ENCODE results near the gene SALL2. TPM values are rescaled to one million over a fixed set of nuclear protein-coding genes. Genes with fewer than 3 reads are reported as not detected.
"Not testable (repeated sequence)": the region's sequence is repeated elsewhere in the genome, so short reads cannot be mapped to it uniquely, and the experiment has no call there.

Gene SALL2
- total RNA-seq, 1 experiment from 2014 or later, result 0.47 TPM

- POLR2A ChIA-PET, result no interaction called here
- no peak for ATAC-seq
Observed at GRCh38 chr14:21553266-21553665, 27.1 kb upstream of the SALL2 start.

GRCh38 chr14:21544588-21544987 lies 18.4 kb upstream of the SALL2 start:
- H2AFZ ChIP-seq (ENCODE audit: low read depth, low read length, poor library complexity, severe bottlenecking); H3K27me3 ChIP-seq (ENCODE audit: insufficient read depth, low read length); ATAC-seq; H3K4me1 ChIP-seq (ENCODE audit: control insufficient read depth in 1 of 2, insufficient read depth in 2 of 2, low read length in 2 of 2); H3K9ac ChIP-seq (ENCODE audit: low read length); H3K4me3 ChIP-seq (replicated peaks in 1 of 2; ENCODE audit: low read depth in 1 of 2, low read length in 2 of 2); H3K36me3 ChIP-seq (ENCODE audit: control insufficient read depth in 1 of 2, insufficient read depth in 2 of 2, low read length in 2 of 2); H4K20me1 ChIP-seq (ENCODE audit: insufficient read depth); CTCF ChIA-PET; DNase-seq (ENCODE audit: low read depth, low spot score); H3K79me2 ChIP-seq (ENCODE audit: insufficient read depth, low read length); RAD21 ChIA-PET (ENCODE audit: low non-redundant PET in 1 of 2, low total read pairs in 2 of 2, uncharacterized antibody in 2 of 2, unreplicated experiment in 2 of 2); POLR2A ChIA-PET; H3K27ac ChIP-seq (ENCODE audit: low read depth, low read length); H3K9me3 ChIP-seq (ENCODE audit: control insufficient read depth in 1 of 2, insufficient read depth in 1 of 2, low read depth in 1 of 2, low read length in 2 of 2); BruUV-seq (replicated peaks); H3K9me2 ChIP-seq (ENCODE audit: insufficient read depth); intact Hi-C loops (cut with micrococcal nuclease); H3K4me2 ChIP-seq (ENCODE audit: low read length): not testable (repeated sequence)

More at GRCh38 chr14:21553266-21553665, 27.1 kb upstream of the SALL2 start:
- Histone ChIP-seq H3K4me1 (ENCODE audit: control insufficient read depth in 1 of 2, insufficient read depth in 2 of 2, low read length in 2 of 2) (peaks cover 5 to 9% of the 10 kb centered on the region in 2 experiments; a peak in 3 of 4 replicates), H3K4me3 (replicated peaks in 1 of 2; ENCODE audit: low read depth in 1 of 2, low read length in 2 of 2) (no peak overlapping the region), H3K4me2 (ENCODE audit: low read length) (no peak overlapping the region), H2AFZ (ENCODE audit: low read depth, low read length, poor library complexity, severe bottlenecking) (no peak overlapping the region), H3K27me3 (ENCODE audit: insufficient read depth, low read length) (no peaks in the 10 kb centered on the region), H3K9ac (ENCODE audit: low read length) (no peak overlapping the region), H3K9me2 (ENCODE audit: insufficient read depth) (no peaks in the 10 kb centered on the region), H3K9me3 (ENCODE audit: control insufficient read depth in 1 of 2, insufficient read depth in 1 of 2, low read depth in 1 of 2, low read length in 2 of 2) (no peaks in the 10 kb centered on the region), H3K79me2 (ENCODE audit: insufficient read depth, low read length) (no peaks in the 10 kb centered on the region), H4K20me1 (ENCODE audit: insufficient read depth) (no peaks in the 10 kb centered on the region), H3K36me3 (ENCODE audit: control insufficient read depth in 1 of 2, insufficient read depth in 2 of 2, low read length in 2 of 2) (no peaks in the 10 kb centered on the region), H3K27ac (ENCODE audit: low read depth, low read length) (no peak overlapping the region)
- ChIA-PET CTCF (interaction anchor here (1.9 kb wide), 1 partner anchor 55 kb away, joined by 6 read pairs; no protein-coding TSS in a partner anchor), RAD21 (ENCODE audit: low non-redundant PET in 1 of 2, low total read pairs in 2 of 2, uncharacterized antibody in 2 of 2, unreplicated experiment in 2 of 2) (no interaction called here)
- BruUV-seq (replicated peaks), result no TSS peak
- no peak for DNase-seq (ENCODE audit: low read depth, low spot score)
- intact Hi-C loops (cut with micrococcal nuclease), result loop anchor here (10.0 kb wide), 1 partner anchor 538 kb away; no protein-coding TSS in a partner anchor
- TF ChIP-seq RAD21 (IDR thresholded peaks at IDR 0.05; ENCODE audit: low read depth) (no peak), ZNF274 (IDR thresholded peaks at IDR 0.05; ENCODE audit: low read depth, low read length) (no peak), POLR2A (IDR thresholded peaks at IDR 0.05; ENCODE audit: borderline replicate concordance, extremely low read depth, insufficient read depth, insufficient read length) (no peak), SRF (IDR thresholded peaks at IDR 0.05; ENCODE audit: low read depth) (no peak), MAX (IDR thresholded peaks at IDR 0.05) (no peak), TCF7L2 (IDR thresholded peaks at IDR 0.05; ENCODE audit: borderline replicate concordance, extremely low read depth, insufficient read depth, insufficient read length) (no peak), SP1 (IDR thresholded peaks at IDR 0.05; ENCODE audit: low read depth) (no peak), ATF3 (IDR thresholded peaks at IDR 0.05) (no peak), SIN3A (IDR thresholded peaks at IDR 0.05; ENCODE audit: low read depth) (no peak), CTCF (IDR thresholded peaks at IDR 0.05 in 2 of 3, conservative IDR thresholded peaks at IDR 0.05 in 1 of 3; ENCODE audit: borderline replicate concordance in 1 of 3, insufficient read depth in 1 of 3, low read depth in 2 of 3, low read length in 2 of 3) (no peak)
- TF ChIP-seq, protein P1, sequence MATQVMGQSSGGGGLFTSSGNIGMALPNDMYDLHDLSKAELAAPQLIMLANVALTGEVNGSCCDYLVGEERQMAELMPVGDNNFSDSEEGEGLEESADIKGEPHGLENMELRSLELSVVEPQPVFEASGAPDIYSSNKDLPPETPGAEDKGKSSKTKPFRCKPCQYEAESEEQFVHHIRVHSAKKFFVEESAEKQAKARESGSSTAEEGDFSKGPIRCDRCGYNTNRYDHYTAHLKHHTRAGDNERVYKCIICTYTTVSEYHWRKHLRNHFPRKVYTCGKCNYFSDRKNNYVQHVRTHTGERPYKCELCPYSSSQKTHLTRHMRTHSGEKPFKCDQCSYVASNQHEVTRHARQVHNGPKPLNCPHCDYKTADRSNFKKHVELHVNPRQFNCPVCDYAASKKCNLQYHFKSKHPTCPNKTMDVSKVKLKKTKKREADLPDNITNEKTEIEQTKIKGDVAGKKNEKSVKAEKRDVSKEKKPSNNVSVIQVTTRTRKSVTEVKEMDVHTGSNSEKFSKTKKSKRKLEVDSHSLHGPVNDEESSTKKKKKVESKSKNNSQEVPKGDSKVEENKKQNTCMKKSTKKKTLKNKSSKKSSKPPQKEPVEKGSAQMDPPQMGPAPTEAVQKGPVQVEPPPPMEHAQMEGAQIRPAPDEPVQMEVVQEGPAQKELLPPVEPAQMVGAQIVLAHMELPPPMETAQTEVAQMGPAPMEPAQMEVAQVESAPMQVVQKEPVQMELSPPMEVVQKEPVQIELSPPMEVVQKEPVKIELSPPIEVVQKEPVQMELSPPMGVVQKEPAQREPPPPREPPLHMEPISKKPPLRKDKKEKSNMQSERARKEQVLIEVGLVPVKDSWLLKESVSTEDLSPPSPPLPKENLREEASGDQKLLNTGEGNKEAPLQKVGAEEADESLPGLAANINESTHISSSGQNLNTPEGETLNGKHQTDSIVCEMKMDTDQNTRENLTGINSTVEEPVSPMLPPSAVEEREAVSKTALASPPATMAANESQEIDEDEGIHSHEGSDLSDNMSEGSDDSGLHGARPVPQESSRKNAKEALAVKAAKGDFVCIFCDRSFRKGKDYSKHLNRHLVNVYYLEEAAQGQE (IDR thresholded peaks at IDR 0.05; ENCODE audit: low read depth), result no peak

Data from HCT116 (cell line).